CD4-positive, alpha-beta T cell (primary cell): ENCODE measurements around the gene G6PD. TPM values are rescaled to one million over a fixed set of nuclear protein-coding genes. Genes with fewer than 3 reads are reported as not detected.

Source experiments
- ATAC-seq: fragments of 200-7000 bp; cut with Tn5 transposase; one replicate; pipeline ENCODE4 v1.10.0; 2022; ENCODE audit warnings: mild to moderate bottlenecking; ENCODE audit not compliant: poor library complexity
- CTCF ChIA-PET: fragments of 350-600 bp; sonication (Branson Sonifier 250); formaldehyde crosslinking; loops from one replicate; lab custom pipeline; 2021; ENCODE audit warnings: antibody characterized with exemption, inconsistent platforms; lab: Charles Lee
- POLR2A ChIA-PET: fragments of 350-600 bp; sonication (Branson Sonifier 250); formaldehyde crosslinking; loops from one replicate; lab custom pipeline; 2021; ENCODE audit warnings: antibody characterized with exemption, inconsistent platforms; lab: Charles Lee
- DNase-seq, 14 experiments: peaks; one replicate each; pipeline ENCODE4 v3.0.0-alpha.2; 2013 to 2020; ENCODE audit warnings: mixed read lengths in 2 of 14
- H3K27ac ChIP-seq, 2 donors: one replicate each; pipeline versions ENCODE4 v1.5.1 to v1.7.0; 2013; ENCODE audit warnings: low read length in 2 of 2, low read depth in 1 of 2, mild to moderate bottlenecking in 1 of 2
- H3K27me3 ChIP-seq, 2 experiments: 1 replicate in 1 of 2; 2 replicates in 1 of 2; pipeline versions ENCODE4 v1.6.1 to v1.7.0; 2013; ENCODE audit warnings: low read length in 2 of 2, control low read depth in 1 of 2, mild to moderate bottlenecking in 1 of 2, moderate library complexity in 1 of 2; ENCODE audit not compliant: insufficient read depth in 2 of 2, control insufficient read depth in 1 of 2
- H3K36me3 ChIP-seq: one replicate; pipeline ENCODE4 v1.6.1; 2013; ENCODE audit warnings: low read length, control low read depth; ENCODE audit not compliant: insufficient read depth
- H3K4me1 ChIP-seq: one replicate; pipeline ENCODE4 v1.6.1; 2013; ENCODE audit warnings: low read length, control low read depth; ENCODE audit not compliant: insufficient read depth
- H3K4me3 ChIP-seq: one replicate; pipeline ENCODE4 v1.5.1; 2013; ENCODE audit warnings: mild to moderate bottlenecking, low read length, moderate library complexity
- H3K9me3 ChIP-seq, 2 experiments: 1 replicate in 1 of 2; 2 replicates in 1 of 2; pipeline versions ENCODE4 v1.6.1 to v1.7.0; 2013; ENCODE audit warnings: low read length in 2 of 2, mild to moderate bottlenecking in 2 of 2, control low read depth in 1 of 2, moderate library complexity in 1 of 2; ENCODE audit not compliant: control insufficient read depth in 1 of 2, insufficient read depth in 1 of 2
- H3K27ac Mint-ChIP-seq: one replicate; pipeline ENCODE4 v1.8.0; 2020; ENCODE audit warnings: mixed read lengths
- H3K27me3 Mint-ChIP-seq: one replicate; pipeline ENCODE4 v1.8.0; 2021; ENCODE audit warnings: mixed read lengths
- H3K36me3 Mint-ChIP-seq: one replicate; pipeline ENCODE4 v1.8.0; 2021; ENCODE audit warnings: low read depth, mixed read lengths
- H3K4me1 Mint-ChIP-seq: one replicate; pipeline ENCODE4 v1.8.0; 2021; ENCODE audit warnings: low read depth, mixed read lengths
- H3K4me3 Mint-ChIP-seq: one replicate; pipeline ENCODE4 v1.8.0; 2020; ENCODE audit warnings: mild to moderate bottlenecking, mixed read lengths
- H3K9me3 Mint-ChIP-seq: one replicate; pipeline ENCODE4 v1.8.0; 2020; ENCODE audit warnings: mixed read lengths
- CTCF ChIP-seq: fragments of 200-600 bp; IDR thresholded peaks from one replicate; pipeline ENCODE4 v1.8.0; 2022; ENCODE audit warnings: antibody characterized with exemption, mild to moderate bottlenecking
- intact Hi-C, 2 experiments: fragments of 100-400 bp; cut with DNase I in 1 of 2; cut with micrococcal nuclease in 1 of 2; formaldehyde crosslinking; loops; one replicate each; pipeline versions ENCODE4 v1.15.1 to v1.9.0; 2023 to 2025; cut with DNase I, micrococcal nuclease
- total RNA-seq, 174 experiments: library from RNA in 2 of 174; stranded (reverse) in 2 of 174; gene quantifications; one replicate each; pipeline ENCODE4 v1.2.3 and lab custom pipeline; 2021 to 2026

The G6PD gene
- total RNA-seq, 2 experiments from 2014 or later: 17.4 to 20.3 TPM

GRCh38 chrX:154508384-154508745 is 38.3 kb downstream of the G6PD start:
- Histone ChIP-seq H3K27me3 (no peaks in the 10 kb centered on the region), H3K9me3 (no peaks in the 10 kb centered on the region), H3K27ac (no peak overlapping the region), H3K4me3 (no peak overlapping the region), H3K4me1 (peaks cover 21% of the 10 kb centered on the region), H3K36me3 (peaks cover 26% of the 10 kb centered on the region)
- H3K4me3 Mint-ChIP-seq: no peak overlapping the region
- H3K27ac Mint-ChIP-seq: no peak overlapping the region
- peaks cover 6% of the 10 kb centered on the region for H3K4me1 Mint-ChIP-seq
- no peak for DNase-seq
- no peak for TF ChIP-seq CTCF
- POLR2A ChIA-PET: no interaction called here
- intact Hi-C loops: no loop called here
- H3K36me3 Mint-ChIP-seq: peaks cover 15% of the 10 kb centered on the region
- no peaks in the 10 kb centered on the region for H3K9me3 Mint-ChIP-seq
- CTCF ChIA-PET: no interaction called here
- no peaks in the 10 kb centered on the region for H3K27me3 Mint-ChIP-seq
- ATAC-seq: no peak

GRCh38 chrX:154507673-154508383 is 38.8 kb downstream of the G6PD start:
- Mint-ChIP-seq H3K27me3 (no peaks in the 10 kb centered on the region), H3K36me3 (peaks cover 15% of the 10 kb centered on the region), H3K27ac (no peak overlapping the region), H3K9me3 (no peaks in the 10 kb centered on the region), H3K4me3 (no peak overlapping the region), H3K4me1 (peaks cover 6% of the 10 kb centered on the region)
- intact Hi-C loops: no loop called here
- Histone ChIP-seq H3K36me3 (peaks cover 26% of the 10 kb centered on the region), H3K27ac (no peak overlapping the region), H3K9me3 (no peaks in the 10 kb centered on the region), H3K4me3 (no peak overlapping the region), H3K27me3 (no peaks in the 10 kb centered on the region), H3K4me1 (peaks cover 16% of the 10 kb centered on the region)
- TF ChIP-seq CTCF: no peak
- ChIA-PET POLR2A (no interaction called here), CTCF (no interaction called here)
- DNase-seq: no peak
- no peak for ATAC-seq

GRCh38 chrX:154506483-154507332 is 39.9 kb downstream of the G6PD start:
- intact Hi-C loops: no loop called here
- peaks cover 26% of the 10 kb centered on the region for H3K36me3 ChIP-seq
- no peaks in the 10 kb centered on the region for H3K27me3 ChIP-seq
- peaks cover 15% of the 10 kb centered on the region for H3K36me3 Mint-ChIP-seq
- CTCF ChIA-PET: no interaction called here
- ATAC-seq (no peak), DNase-seq (no peak)
- H3K4me3 ChIP-seq: no peak overlapping the region
- POLR2A ChIA-PET: no interaction called here
- peaks cover 6% of the 10 kb centered on the region for H3K4me1 Mint-ChIP-seq
- no peak overlapping the region for H3K4me3 Mint-ChIP-seq
- no peaks in the 10 kb centered on the region for H3K9me3 ChIP-seq
- H3K9me3 Mint-ChIP-seq: no peaks in the 10 kb centered on the region
- H3K27me3 Mint-ChIP-seq: no peaks in the 10 kb centered on the region
- no peak for TF ChIP-seq CTCF
- H3K27ac Mint-ChIP-seq: no peak overlapping the region
- H3K27ac ChIP-seq: no peak overlapping the region
- peaks cover 8% of the 10 kb centered on the region for H3K4me1 ChIP-seq
